LNCaP clone FGC (cell line): ENCODE results near the gene CELF4.

ENCODE experiments used
- DNase-seq: peaks from one replicate; pipeline ENCODE4 v3.0.0-alpha.2; 2011; ENCODE audit warnings: low read depth
- H3K4me3 ChIP-seq: 2 replicates; pipeline ENCODE4 v1.5.1; 2011; ENCODE audit warnings: mild to moderate bottlenecking, low read depth, low read length, control low read depth
- TF ChIP-seq, protein P1 (sequence below): IDR thresholded peaks from 2 replicates; pipeline ENCODE4 v1.5.1; 2012; ENCODE audit warnings: mild to moderate bottlenecking; ENCODE audit not compliant: control insufficient read depth, insufficient read depth; ENCODE audit errors: extremely low read depth

Gene CELF4

DNA sequence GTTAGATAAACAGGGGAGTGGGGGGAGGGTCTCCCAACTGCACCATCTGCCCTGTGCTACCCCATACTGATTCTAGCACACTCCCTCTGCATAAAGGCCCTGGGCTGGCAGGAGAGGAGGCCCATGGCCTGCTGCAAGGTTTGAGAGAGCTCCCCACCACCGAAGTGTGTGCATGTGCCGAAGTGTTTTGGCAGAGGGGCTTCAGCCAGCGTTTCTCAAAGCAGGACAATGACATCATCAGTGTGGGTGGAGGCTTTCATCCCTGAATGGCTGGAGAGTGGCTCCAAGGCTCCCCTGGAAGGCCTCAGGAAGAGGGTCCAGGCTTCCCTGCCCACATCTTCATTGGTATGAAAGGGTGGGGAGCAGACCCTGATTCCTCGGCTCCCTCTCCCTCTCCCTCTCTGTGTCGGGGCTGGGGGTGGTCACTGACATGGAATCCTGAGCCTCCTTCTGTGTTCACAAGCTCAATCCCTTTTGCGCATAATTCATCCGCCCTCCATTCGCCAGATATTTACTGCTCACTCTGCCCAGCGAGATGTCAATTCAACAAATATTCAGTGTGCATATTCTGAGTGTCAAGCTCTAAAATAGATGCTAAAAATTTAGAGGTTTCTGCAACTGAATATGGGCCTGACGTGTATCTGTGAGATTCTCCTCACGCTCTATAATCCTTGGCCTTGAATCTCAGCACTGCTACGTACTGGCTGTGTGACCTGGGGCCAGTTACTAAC, 122.1 kb downstream of the CELF4 start:
- no peak for DNase-seq
- TF ChIP-seq, protein P1, sequence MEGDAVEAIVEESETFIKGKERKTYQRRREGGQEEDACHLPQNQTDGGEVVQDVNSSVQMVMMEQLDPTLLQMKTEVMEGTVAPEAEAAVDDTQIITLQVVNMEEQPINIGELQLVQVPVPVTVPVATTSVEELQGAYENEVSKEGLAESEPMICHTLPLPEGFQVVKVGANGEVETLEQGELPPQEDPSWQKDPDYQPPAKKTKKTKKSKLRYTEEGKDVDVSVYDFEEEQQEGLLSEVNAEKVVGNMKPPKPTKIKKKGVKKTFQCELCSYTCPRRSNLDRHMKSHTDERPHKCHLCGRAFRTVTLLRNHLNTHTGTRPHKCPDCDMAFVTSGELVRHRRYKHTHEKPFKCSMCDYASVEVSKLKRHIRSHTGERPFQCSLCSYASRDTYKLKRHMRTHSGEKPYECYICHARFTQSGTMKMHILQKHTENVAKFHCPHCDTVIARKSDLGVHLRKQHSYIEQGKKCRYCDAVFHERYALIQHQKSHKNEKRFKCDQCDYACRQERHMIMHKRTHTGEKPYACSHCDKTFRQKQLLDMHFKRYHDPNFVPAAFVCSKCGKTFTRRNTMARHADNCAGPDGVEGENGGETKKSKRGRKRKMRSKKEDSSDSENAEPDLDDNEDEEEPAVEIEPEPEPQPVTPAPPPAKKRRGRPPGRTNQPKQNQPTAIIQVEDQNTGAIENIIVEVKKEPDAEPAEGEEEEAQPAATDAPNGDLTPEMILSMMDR, result no peak
- H3K4me3 ChIP-seq, result no peak overlapping the region

DNA sequence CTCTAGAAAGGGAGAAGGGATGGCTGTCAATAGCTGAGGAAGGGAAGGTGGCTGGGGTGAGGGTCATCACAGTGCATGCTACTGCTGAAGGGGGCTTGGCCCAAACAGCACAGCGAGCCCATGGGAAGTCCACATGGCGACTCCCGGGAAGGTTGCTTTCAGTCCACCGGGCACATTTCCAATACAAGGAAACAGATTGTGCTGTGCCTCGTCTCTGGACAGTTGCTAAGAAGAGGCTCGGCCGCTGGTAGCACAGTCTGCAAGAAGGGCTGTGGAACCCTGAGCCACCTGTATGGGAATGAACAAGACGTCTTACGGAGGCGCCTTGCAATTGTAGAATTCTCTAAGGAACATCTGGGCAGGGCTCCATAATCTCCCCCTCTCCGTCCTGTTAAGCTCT, 123.1 kb downstream of the CELF4 start:
- no peak overlapping the region for H3K4me3 ChIP-seq
- TF ChIP-seq, protein P1, result no peak

DNA sequence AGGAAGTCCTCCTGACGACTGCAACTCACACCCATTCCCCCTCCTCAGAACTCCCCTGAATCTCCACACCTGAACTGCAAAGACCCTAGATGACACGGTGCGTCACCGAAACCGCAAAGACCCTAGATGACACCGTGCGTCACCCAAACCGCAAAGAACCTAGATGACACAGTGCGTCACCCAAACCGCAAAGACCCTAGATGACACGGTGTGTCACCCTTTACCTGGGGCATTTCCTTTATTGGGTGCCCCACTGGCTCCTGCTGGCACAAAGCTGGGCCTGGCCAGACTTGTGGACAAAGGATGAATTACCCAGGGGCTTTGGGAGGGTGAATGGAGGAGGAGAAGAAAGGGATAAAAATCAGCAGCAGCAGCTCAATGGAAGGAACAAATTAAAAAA, 123.8 kb downstream of the CELF4 start:
- DNase-seq, result no peak
- no peak overlapping the region for H3K4me3 ChIP-seq
- TF ChIP-seq, protein P1, result no peak

More for the DNA sequence above, 123.1 kb downstream of the CELF4 start:
- no peak for DNase-seq

DNA sequence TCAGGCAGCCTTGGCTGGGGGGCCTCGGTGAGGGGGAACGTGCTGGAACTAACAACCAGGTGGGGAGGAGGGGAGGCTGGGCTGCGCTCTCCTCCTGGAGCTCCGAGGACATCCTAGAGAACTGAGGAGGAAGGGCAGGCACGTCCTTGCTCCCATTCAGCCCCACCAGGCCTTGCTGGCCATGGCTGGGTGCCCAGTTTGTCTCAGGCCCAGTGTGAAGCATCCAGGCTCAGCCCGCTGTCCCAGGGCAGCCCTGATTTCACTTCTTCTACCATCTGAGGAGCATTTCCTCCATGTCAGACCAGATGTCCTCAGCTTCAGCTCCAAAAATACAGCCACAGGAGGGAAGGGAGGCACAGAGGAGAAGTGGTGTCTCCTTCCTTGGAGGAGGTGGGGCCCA, 125.4 kb downstream of the CELF4 start:
- H3K4me3 ChIP-seq, result no peak overlapping the region
- no peak for DNase-seq
- TF ChIP-seq, protein P1, result no peak

DNA sequence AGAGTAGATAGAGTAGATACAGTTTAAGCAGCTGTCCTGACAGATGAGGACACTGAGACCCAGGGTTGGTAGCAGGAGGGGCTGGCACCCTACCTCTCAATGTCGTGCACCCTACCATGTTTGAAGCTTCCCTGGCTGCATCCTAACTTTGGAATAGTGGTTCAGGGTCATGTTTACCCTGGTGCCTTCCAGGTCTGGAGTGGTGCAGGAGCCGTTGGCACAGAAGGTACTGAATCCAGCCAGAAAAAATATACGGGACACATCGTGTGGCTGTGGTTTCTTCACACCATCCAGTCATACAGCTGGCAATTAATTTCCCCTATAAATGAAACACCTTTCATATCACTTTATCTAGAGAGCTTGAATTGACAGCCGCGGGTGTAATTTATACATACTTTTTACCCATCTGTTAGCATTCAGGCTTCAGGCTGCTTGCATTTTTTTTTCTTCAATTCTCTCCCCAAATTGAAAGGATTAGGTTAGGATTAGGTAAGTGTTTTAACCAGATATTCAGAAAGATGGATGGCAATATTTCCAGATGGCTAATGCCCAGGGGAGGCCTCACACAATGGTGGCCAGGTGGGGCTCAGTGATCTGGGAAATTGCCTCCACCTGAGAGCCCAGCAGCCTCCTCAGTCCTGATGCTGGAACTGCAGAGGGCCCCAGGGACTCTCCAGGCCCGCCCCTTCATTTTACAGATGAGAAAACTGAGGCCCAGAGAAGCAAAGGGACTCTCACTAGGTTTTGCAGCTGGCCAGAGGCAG, 127.0 kb downstream of the CELF4 start:
- TF ChIP-seq, protein P1, result no peak
- H3K4me3 ChIP-seq, result no peak overlapping the region
- DNase-seq, result no peak

DNA sequence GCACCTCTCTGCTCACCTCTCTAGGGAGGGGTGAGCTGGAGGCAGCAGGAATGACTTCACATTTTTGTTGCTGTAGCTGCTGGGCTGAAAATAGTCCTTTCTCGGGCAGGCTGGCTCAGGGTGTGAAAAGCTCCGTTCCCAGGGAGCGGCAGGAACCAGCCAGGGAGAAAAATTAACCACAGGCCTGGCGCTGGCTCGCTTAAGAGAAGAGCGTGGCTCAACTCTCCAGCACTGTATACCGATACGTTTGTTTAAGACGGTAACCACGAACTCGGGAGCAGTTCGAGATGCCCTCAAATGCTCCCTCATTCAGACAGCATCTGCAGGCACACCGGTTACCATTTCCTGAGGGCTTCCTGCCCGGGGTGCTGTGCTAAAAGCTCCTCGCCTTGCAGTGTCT, 129.6 kb downstream of the CELF4 start:
- DNase-seq, result no peak
- TF ChIP-seq, protein P1, result no peak
- H3K4me3 ChIP-seq, result no peak overlapping the region
